Measurements from ENCODE around the gene CTNNBL1.

The CTNNBL1 gene

DNA sequence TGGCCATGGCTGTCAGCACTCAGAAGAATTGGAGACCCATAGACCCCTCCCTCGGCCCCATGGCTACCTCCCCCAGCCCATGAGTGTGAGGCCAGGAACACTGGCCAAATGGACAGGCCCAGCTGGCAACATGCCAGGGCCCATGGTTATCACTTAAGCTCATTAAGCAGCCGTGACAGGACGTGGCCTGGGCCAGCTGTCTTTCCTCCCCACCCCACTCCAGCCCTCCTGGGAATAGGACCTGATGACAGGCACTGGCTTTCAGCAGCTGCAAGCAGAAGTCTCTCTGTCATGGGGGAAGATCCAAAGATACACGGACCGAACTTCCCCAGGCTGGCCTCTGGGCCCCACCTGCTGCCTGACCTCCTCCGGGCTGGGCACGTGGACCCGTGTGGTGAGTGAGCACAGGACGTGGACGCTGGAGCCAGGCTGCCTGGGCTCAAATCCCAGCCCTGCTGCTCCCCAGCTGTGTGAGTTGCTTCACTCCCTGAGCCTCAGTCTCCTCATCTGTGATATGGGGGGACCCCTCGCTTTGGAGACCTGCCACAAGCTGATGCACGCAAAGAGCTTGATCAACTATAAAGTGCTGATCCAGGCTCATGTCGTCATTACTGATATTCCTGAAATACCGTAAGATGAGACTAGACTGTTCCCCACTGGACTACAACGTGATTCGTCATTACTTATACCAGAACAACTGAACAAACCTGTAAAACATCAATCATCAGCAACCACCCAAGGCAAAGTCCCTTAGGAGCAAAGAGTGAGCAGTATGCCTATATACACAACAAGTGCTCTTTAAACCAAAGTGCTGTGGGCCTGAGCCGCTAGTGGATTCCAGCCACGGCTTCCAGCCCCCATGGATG lies 187.1 kb downstream of the CTNNBL1 start:
- DNase-seq (ENCODE audit: low spot score): no peak

DNA sequence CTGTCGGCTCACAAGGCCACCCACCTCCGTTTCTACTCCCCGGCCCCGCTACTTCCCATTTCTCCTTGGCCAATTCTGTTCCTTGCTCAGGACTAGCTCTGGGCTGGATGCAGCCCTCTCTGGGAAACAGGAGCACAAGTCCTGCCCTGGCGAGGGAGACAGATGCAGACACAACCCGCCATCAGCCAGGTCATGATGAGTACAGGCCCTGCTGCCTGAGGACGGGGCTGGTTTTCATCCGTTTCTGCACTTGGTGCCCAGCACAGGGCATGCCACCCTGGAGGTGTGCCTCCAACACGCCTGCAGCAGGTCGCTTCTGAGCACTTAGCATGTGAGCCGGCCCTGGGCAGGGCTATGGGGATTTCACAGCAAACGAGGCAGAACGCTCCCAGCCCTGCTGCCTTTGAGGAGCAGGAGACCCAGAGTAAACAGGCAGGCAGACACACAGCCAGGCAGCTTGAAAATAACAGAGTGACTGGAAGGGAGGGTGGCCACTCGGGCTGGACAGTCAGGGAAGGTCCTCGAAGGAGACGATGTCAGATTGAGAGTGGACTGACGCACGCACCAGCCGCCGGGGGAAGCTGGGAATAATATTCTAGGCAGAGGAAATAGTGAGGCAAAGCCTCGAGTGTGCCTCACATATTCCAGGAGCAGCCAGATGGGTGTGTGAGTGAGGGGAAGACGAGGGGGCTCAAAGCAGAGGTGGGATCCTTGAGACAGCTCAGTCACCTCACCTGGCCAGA lies 187.9 kb downstream of the CTNNBL1 start:
- DNase-seq (ENCODE audit: low spot score): no peak

DNA sequence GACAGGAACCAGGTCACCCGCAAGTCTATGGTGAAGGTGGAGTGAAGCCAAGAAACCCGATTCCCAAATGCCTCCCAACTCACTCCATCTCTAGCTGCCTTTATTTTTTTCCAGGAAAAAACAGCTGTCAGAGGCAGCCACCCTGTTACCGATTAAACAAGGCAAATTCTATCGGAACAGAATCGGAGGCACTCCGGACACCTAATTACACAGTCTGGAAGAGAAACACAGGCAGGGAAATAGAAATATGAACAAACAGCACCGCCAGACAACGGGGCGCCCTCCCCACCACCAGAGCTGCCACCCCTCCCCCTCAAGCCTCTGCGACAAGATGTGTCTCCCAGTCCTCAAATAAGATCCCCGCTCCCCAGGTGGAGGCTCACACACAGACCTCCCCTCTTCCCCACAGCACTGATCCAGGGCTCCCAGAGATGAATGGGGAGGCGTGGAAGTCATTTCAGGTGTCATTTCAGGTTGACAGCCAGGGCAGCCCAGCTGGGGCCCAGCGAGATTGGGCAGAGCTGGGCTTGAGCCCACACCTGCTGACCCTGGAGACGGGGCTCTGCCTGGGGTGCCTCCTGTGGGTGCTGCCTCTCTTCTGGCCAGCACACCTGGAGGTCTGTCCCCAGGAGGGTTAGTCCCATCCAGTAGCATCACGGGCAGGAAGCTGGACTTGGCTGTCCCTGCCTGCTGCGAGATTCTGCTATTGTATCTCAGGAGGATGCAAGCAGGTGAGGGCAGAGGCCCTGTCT lies 189.3 kb downstream of the CTNNBL1 start:
- DNase-seq (ENCODE audit: low spot score): no peak

DNA sequence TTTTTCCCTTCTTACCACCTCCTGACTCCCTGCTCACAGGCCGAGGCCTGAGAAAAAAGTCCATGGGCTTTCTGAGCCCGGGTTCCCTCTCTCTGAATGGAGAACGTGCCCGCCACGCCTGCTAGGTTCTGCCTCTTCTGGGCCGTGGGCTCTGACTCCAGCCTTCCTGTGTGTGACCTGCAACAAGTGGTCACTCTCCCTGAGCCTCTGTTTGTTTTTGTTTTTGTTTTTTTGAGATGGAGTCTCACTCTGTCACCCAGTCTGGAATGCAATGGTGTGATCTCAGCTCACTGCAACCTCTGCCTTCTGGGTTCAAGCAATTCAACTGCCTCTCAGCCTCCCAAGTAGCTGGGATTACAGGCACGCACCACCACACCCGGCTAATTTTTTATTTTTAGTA lies 191.2 kb downstream of the CTNNBL1 start:
- DNase-seq (ENCODE audit: low spot score): no peak

DNA sequence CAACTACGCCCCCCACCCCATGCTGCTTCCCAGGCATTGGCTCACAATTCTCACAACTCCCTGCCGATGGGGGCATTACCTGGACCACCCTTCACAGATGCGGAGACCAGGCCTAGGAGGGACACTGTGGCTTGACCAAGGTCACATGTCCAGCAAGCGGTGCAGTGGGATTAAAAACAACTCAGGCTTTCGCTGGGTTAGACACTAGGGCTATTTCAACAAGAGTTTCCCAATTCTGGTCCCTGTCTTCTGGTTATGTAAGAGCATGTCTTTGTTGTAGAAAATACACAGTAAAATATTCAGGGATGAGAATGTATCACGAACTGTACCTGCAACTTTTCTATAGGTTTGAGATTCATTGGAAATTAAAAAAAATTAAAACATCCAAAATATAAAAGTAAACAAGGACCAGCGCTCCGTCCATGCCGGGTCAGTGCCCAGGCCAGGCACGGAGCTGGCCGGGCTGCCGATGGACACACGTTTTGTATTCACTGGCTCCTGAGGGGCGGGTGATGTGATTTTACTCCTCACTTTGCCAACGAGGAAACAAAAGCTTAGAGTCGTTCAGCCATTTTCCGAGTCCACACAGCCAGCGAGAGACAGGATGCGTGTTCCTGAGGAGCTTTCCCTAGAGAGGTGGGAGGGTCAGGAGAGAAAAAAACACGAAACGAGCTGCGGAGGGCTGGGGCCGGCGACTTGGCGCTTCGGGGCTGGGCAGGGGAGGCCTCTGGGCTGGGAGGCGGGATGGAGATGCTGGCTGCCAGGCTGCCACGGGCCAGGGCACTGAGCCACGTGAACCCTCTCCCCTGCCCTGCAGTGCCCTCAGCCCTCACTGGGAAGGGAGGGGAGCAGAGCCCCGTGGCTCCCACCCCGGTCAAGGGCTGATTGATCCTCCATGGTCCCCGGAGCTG lies 192.0 kb downstream of the CTNNBL1 start:
- no peak for DNase-seq (ENCODE audit: low spot score)

DNA sequence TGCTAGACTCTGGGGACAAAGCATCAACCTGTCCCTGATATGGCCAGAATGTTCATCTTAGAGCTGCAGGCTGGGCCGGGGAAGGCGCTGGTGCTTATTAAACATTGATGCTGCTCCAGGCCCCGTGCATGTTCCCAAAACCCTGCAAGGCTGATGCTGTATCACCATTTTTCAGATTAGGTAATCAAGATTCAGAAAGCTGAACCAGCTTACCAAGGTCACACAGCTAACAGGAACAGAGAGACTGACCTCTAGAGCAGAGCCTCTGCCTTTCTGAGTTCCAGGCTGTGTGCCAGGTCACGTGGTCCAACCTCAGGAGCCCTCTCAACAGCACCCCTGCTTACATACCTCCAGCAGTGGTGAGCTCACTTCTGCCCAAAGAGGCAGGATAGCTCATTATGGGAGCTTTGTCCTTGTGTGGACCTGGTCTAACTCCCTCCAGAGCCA lies 193.0 kb downstream of the CTNNBL1 start:
- DNase-seq (ENCODE audit: low spot score): no peak

DNA sequence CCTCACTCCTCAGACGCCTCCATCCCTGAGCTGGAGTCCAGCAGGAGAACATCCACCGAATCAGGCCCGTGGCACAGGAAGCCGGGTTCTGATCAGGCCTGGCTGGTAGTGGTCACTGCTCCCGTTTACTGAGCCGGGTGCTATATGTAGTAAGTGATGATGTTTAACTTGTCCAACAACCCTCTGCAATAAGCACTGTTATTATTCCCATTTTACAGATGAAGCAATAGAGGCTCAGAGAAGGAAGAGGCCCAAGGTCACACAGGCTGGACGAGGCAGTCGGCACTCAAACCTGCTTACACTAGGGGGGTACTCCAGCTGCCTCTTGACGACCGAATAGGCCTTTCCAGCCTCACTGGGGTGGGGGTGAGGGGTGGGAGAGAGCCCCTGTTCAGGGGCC lies 194.8 kb downstream of the CTNNBL1 start:
- DNase-seq (ENCODE audit: low spot score): no peak

DNA sequence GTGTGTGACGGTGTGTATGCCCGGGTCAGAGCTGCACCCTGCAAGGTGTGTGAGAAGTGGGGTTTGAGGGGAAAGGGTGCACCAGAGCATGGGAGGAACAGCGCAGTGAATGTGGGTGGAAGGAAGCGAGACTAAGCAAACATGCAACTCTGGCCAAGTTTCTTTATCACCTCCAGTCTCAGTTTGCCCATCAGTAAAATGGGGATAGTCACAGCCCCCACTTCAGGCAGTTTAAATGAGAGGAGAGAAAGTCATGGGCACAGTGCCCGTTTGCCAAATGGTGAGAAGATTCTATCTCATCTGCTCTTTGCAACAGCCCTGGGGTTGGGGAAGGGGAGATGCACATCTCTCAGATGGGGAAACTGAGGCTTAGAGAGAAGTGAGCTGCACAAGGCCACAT lies 196.3 kb downstream of the CTNNBL1 start:
- no peak for DNase-seq (ENCODE audit: low spot score)

DNA sequence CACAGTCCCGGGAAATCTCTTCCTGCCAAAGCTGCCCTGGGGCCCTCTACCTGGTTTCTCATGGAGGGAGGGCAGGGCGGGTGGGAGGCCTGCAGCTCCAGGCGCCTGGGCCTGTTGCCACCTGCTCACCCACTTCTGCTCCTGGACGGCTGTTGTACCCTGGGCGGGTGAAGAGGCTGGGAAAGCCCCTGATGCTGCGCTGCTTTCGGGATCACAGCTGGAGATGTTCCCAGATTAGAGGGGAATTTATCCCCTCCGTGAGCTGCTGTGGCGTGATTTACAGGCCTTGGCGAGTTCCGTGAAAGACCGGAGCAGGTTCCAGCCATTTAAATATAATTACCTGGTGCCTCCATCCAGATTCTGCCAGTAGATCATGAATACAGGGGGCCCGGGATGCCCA lies 196.8 kb downstream of the CTNNBL1 start:
- no peak for DNase-seq (ENCODE audit: low spot score)

DNA sequence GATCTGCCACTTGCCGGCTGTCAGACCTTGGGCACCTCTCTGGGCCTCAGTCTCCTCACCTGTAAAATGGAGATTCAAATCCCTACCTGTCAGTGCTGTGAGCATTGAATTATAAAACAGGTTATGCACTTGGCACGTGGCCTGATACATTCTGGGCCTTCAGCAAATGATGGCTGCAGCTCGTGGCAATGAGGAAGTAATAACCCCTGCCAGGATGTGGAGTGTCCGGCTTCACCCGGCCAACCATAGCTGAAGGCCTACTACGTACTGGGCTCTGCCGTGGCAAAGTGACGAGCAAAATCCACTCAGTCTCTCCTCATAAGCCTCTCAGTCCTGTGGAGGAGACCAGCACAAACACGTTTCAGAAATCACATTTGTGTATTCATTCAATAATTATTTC lies 198.2 kb downstream of the CTNNBL1 start:
- no peak for DNase-seq (ENCODE audit: low spot score)

DNA sequence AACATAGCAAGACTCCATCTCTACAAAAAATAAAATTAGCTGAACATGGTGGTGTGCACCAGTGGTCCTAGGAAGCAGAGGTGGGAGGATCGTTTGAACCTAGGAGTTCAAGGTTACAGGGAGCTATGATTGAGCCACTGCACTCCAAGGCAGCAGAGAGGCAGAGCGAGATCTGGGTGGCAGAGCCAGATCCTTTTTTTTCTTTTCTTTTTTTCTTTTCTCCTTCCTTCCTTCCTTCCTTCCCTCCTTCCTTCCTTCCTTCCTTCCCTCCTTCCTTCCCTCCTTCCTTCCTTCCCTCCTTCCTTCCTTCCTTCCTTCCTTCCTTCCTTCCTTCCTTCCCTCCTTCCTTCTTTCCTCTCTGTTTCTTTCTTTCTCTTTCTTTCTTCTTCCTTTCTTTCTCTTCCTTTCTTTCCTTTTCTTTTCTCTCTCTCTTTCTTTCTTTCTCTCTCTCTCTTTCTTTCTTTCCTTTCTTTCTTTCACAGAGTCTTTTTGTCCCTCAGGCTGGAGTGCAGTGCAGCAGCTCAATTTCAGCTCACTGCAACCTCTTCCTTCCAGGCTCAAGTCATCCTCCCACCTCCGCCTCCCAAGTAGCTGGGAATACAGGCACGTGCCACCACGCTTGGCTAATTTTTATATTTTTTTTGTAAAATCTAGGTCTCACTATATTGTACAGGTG lies 199.9 kb downstream of the CTNNBL1 start:
- DNase-seq (ENCODE audit: low spot score): no peak

DNA sequence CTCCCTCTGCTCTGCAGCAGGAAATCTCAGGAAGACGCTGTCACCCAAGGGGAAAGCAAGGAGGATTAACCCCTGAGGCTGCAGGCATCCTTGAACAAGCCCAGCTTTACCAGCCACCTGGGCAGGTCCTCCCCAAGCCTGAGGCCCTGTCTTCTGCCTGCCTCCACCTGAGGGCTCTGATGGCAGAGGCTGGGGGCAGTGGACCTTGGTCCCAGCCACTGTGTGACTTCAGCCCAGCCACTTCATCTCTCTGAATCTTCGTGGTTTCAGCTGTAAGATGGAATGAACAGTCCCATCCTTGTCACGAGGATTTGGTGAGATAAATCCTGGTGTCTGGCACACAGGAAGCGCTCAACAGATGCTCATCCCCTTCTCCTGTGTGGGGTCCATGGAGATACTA lies 200.6 kb downstream of the CTNNBL1 start:
- DNase-seq (ENCODE audit: low spot score): no peak

DNA sequence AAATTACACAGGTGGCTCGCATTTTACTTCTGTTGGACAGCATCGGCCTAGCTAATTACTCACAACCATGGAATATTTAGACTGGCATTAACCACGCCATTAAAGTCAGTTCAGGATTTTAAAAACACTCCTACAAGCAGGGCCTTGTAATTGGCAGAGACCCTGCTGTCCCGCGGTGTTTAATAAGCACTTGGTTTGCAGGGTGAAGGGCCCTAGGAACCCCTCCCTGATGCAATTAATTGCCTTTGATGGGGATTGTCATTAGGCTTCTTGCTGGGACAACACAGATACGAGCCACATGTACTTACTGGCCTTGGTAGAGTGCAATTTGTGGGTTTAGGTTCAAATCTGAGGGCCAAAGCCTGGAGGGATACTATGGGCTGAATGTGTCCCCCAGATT lies 201.3 kb downstream of the CTNNBL1 start:
- no peak for DNase-seq (ENCODE audit: low spot score)

DNA sequence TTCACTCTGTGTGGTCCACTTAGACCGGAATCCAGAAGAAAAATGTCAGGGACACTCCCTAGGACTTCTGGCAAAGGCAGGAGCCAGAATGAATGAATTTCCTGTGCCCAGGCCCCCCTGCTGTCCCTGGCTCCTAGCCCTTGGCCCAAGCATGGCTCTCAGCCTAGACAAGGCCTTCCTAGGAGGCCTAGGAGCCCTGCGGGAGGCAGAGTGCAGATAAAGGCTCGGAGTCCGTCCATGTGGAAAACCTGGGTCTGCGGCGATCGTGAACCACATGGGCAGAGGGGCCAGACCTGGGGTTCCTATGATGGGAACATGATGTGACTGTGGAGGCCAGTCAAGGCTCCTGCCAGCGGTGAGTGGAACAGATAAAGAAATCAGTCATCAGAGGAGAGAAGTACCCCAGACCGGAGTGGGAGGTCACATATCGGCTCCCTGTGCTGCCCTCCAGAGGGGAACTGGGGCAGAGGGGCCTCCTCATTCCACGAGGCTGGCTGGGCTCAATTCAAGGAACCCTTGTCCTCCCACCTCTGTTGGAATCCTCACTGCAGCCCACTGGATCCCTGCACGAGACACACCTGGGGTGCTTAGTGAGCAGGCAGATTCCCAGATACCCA lies 203.2 kb downstream of the CTNNBL1 start:
- no peak for DNase-seq (ENCODE audit: low spot score)

DNA sequence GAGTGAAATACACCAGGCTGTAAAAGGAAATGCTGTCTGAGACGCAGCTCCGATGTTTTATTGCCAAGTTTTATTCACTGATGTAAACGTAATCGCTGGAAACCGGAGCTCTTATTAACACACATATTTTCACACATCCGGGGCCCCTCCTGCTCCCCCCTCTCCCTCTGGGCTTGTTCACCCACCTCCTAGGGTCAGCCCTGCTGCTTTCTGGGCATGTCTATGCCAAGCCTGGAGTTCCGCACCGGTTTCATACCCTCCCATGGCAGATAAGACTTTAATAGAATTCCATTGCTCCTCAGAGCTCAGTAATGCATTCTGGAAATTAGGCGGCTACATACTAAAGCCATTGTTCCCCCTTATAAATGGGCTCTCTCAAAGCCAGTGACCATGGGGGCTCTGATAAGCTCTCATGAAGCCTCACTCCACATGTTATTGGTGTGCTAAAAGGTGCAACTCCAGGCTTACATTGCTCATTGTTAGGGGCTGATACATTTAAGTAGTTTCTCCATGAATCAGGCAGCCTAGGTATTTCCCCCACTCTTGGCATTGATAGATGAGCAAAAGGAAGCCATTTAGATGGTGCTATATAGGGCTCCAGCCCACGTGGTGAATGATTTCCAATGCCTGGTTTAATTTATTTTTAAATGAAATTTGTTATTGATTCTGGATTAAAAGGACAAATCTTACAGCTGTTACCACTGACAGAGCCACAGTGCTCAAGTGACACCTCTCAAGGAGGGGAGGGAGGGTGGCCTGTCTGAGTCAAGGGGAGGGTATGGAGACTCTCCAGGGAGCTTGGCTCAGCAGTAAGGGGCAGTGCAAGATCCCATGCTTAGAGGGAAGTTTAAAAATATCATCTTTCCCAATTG lies 204.6 kb downstream of the CTNNBL1 start:
- DNase-seq (ENCODE audit: low spot score): no peak

DNA sequence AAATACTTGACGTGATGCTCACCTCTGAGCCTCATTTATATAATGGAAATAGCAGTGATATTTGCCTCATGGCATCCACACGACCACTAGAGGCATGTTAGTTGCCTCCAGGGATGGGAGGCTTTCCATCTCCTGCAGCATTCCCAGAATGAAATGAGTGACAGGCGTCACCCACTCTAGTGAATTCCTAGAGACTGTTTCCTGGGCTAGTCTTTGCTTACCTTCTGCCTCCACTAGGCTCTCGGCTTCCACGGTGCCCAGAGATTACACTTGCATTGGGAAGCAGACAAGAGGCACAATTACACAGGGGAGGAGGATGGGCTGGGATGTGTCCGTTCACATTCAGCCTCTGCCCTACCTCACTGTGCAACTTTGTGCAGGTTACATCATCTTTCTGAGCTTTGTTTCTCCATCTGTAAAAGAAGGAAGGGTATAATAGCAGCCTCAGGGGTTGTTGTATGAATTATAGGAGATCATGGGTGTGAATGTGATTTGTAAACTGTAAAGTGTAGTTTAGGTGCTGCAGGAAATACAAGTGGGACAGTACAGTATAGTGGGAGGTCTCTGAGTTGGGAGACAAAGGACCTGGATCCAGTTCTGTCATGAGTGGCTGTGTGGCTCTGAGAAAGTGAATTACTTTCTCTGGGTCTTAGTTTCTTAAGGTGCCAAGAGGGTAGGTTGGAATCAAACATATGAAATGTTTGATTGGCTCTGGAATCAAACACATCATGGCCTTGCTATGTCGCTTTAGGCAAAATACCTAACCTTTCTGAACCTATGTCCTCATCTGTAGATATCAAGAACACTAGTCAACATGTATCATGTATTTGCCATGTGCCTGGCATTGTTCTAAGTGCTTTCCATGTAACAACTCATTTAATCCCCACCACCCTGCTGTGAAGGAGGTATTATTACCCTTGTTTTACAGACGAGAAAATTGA lies 205.5 kb downstream of the CTNNBL1 start:
- no peak for DNase-seq (ENCODE audit: low spot score)

DNA sequence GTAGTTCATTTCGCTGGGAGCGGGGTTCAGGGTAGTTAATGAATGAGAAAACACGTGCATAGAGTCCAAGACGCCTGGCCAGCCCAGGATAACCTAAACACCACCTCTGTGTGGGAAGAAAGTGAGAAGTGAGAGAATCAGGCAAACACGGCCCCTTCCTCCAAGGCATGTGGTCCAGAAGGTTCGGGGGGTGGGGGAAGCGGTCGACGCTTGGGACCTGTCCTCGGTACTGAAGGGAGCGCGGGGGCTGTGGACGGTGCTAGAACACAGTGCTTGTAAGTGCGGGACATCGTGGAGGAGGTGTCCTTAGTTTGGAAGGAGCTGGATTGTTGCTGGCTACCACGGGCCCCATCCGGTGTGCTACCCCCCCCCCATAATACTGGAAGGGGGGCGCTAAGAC lies 207.4 kb downstream of the CTNNBL1 start:
- no peak for DNase-seq (ENCODE audit: low spot score)

Measured in germinal center (tissue), 1 donor.